ENCODE measurements around the gene DMD.

GRCh38 chrX:31199056-31199839 lies 2012.1 kb downstream of the DMD start:
- TF ChIP-seq CTCF (IDR thresholded peaks at IDR 0.05; ENCODE audit: low read length) (no peak), EZH2 (optimal IDR thresholded peaks at IDR 0.05; ENCODE audit: low read depth, low read length) (no peak), EZH2phosphoT487 (IDR thresholded peaks at IDR 0.05; ENCODE audit: low read length) (no peak)

Measured in MM.1S (cell line).